ENCODE measurements around the gene PCDHB16.
"Not testable (repeated sequence)": the region's sequence is repeated elsewhere in the genome, so short reads cannot be mapped to it uniquely, and the experiment has no call there.

Gene PCDHB16

GRCh38 chr5:141184117-141184855, 2.1 kb downstream of the PCDHB16 start:
- not testable (repeated sequence) for DNase-seq (ENCODE audit: low read depth)

- DNase-seq (ENCODE audit: low read depth) = no peak
These were observed 4.8 kb downstream of the PCDHB16 start, which contains the start of gene PCDHB9 for GRCh38 chr5:141186897-141187512. PCDHB9 (plus strand) TSS chr5:141187161; CDS start chr5:141187319, 158 bp downstream.

- DNase-seq (ENCODE audit: low read depth) = not testable (repeated sequence)
These were observed 6.5 kb downstream of the PCDHB16 start for GRCh38 chr5:141188682-141189081.

GRCh38 chr5:141189131-141189530, 6.9 kb downstream of the PCDHB16 start:
- DNase-seq (ENCODE audit: low read depth) = not testable (repeated sequence)

GRCh38 chr5:141192110-141192725, 10.0 kb downstream of the PCDHB16 start, which contains the start of gene PCDHB10:
PCDHB10 (plus strand) TSS chr5:141192353; CDS start chr5:141192553, 200 bp downstream.
- DNase-seq (ENCODE audit: low read depth) = no peak

GRCh38 chr5:141194332-141194731, 12.1 kb downstream of the PCDHB16 start:
- not testable (repeated sequence) for DNase-seq (ENCODE audit: low read depth)

GRCh38 chr5:141196363-141196762, 14.2 kb downstream of the PCDHB16 start:
- DNase-seq (ENCODE audit: low read depth) = no peak

- DNase-seq (ENCODE audit: low read depth) = no peak
These were observed 17.4 kb downstream of the PCDHB16 start, which contains the start of gene PCDHB11 for GRCh38 chr5:141199359-141200235. PCDHB11 (plus strand) TSS chr5:141199627; CDS start chr5:141199775, 148 bp downstream.

- DNase-seq (ENCODE audit: low read depth) = not testable (repeated sequence)
These were observed 18.9 kb downstream of the PCDHB16 start for GRCh38 chr5:141201126-141201525.

- not testable (repeated sequence) for DNase-seq (ENCODE audit: low read depth)
These were observed 19.5 kb downstream of the PCDHB16 start for GRCh38 chr5:141201646-141202045.

GRCh38 chr5:141208478-141208877, 26.3 kb downstream of the PCDHB16 start, which contains the start of gene PCDHB12:
PCDHB12 (plus strand) TSS chr5:141208719; CDS start chr5:141208908, 189 bp downstream.
- no peak for DNase-seq (ENCODE audit: low read depth)

- DNase-seq (ENCODE audit: low read depth) = not testable (repeated sequence)
These were observed 28.1 kb downstream of the PCDHB16 start for GRCh38 chr5:141210281-141210680.

- DNase-seq (ENCODE audit: low read depth) = not testable (repeated sequence)
These were observed 28.7 kb downstream of the PCDHB16 start for GRCh38 chr5:141210849-141211248.

GRCh38 chr5:141213656-141214339, 31.6 kb downstream of the PCDHB16 start, which contains the start of gene PCDHB13:
PCDHB13 (plus strand) TSS chr5:141213919; CDS start chr5:141214124, 205 bp downstream.
- DNase-seq (ENCODE audit: low read depth) = not testable (repeated sequence)

GRCh38 chr5:141214583-141214982, 32.4 kb downstream of the PCDHB16 start:
- not testable (repeated sequence) for DNase-seq (ENCODE audit: low read depth)

GRCh38 chr5:141215504-141215903, 33.3 kb downstream of the PCDHB16 start:
- DNase-seq (ENCODE audit: low read depth) = not testable (repeated sequence)

- DNase-seq (ENCODE audit: low read depth) = not testable (repeated sequence)
These were observed 33.8 kb downstream of the PCDHB16 start for GRCh38 chr5:141216035-141216434.

GRCh38 chr5:141223112-141223783, 41.1 kb downstream of the PCDHB16 start, which contains the start of gene PCDHB14:
PCDHB14 (plus strand) TSS chr5:141223343; CDS start chr5:141223506, 163 bp downstream.
- no peak for DNase-seq (ENCODE audit: low read depth)

- DNase-seq (ENCODE audit: low read depth) = not testable (repeated sequence)
These were observed 42.7 kb downstream of the PCDHB16 start for GRCh38 chr5:141224844-141225243.

- DNase-seq (ENCODE audit: low read depth) = not testable (repeated sequence)
These were observed 43.2 kb downstream of the PCDHB16 start for GRCh38 chr5:141225421-141225820.

Data from stimulated activated CD8-positive, alpha-beta memory T cell treated with anti-CD3 and anti-CD28 coated beads, Interleukin-12 subunit alpha, Interleukin-12 subunit beta, amount 100 ng/mL, for 4 hours (primary cell).